Suprapubic skin (tissue), 4 donors: ENCODE data around the gene ELF5.

ENCODE experiments used
- EP300 ChIP-seq: sonication (generic); formaldehyde crosslinking; IDR thresholded peaks from one replicate; pipeline ENCODE4 v1.6.1; 2017; ENCODE audit warnings: antibody characterized with exemption
- POLR2AphosphoS5 ChIP-seq, 3 donors: sonication (generic); formaldehyde crosslinking; IDR thresholded peaks; one replicate each; pipeline ENCODE4 v1.6.1; 2017; ENCODE audit warnings: antibody characterized with exemption in 3 of 3
- TF ChIP-seq, protein P1 (sequence below), 2 donors: fragments of 200-600 bp in 1 of 2; fragments of 450-650 bp in 1 of 2; sonication (generic) in 1 of 2; IDR thresholded peaks; one replicate each; pipeline ENCODE4 v1.5.1; 2016 to 2019; ENCODE audit warnings: antibody characterized with exemption in 2 of 2, mild to moderate bottlenecking in 1 of 2, moderate library complexity in 1 of 2

DNA sequence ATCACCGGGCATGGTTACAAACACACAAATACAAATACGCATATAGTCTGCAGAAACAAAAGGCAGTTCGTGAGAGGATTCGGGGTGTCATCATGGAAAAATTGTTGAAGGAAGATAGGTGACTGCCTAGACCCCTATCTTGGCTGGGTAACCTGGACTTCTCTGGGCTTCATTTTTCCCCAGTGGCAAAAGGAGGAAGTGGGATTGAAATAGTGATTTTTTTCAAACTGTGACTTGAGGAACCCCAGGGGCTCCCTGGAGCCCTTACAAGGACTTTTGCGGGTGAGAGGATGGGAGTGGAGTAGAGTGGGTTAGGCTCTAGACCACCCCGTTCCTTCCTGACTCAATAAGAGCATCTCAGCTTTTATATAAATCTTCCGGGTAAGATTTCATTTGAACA is 1.0 kb upstream of the ELF5 start:
- TF ChIP-seq, protein P1, sequence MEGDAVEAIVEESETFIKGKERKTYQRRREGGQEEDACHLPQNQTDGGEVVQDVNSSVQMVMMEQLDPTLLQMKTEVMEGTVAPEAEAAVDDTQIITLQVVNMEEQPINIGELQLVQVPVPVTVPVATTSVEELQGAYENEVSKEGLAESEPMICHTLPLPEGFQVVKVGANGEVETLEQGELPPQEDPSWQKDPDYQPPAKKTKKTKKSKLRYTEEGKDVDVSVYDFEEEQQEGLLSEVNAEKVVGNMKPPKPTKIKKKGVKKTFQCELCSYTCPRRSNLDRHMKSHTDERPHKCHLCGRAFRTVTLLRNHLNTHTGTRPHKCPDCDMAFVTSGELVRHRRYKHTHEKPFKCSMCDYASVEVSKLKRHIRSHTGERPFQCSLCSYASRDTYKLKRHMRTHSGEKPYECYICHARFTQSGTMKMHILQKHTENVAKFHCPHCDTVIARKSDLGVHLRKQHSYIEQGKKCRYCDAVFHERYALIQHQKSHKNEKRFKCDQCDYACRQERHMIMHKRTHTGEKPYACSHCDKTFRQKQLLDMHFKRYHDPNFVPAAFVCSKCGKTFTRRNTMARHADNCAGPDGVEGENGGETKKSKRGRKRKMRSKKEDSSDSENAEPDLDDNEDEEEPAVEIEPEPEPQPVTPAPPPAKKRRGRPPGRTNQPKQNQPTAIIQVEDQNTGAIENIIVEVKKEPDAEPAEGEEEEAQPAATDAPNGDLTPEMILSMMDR (IDR thresholded peaks at IDR 0.05), result no peak
- no peak for TF ChIP-seq POLR2AphosphoS5 (IDR thresholded peaks at IDR 0.05)
- TF ChIP-seq EP300, result no peak
